Ovary (tissue), 3 donors: ENCODE results near the gene ASCC3.

ENCODE experiments used
- EP300 ChIP-seq: sonication (generic); formaldehyde crosslinking; IDR thresholded peaks from one replicate; pipeline ENCODE4 v1.6.1; 2017; ENCODE audit warnings: antibody characterized with exemption
- TF ChIP-seq, protein P1 (sequence below), 3 donors: fragments of 450-650 bp in 2 of 3; fragments of 200-600 bp in 1 of 3; IDR thresholded peaks; one replicate each; pipeline versions ENCODE4 v1.5.1 to v1.8.0; 2016 to 2022; ENCODE audit warnings: antibody characterized with exemption in 3 of 3, mild to moderate bottlenecking in 1 of 3
- donor health status: DM: no; HTN: no; CAD: no.

DNA sequence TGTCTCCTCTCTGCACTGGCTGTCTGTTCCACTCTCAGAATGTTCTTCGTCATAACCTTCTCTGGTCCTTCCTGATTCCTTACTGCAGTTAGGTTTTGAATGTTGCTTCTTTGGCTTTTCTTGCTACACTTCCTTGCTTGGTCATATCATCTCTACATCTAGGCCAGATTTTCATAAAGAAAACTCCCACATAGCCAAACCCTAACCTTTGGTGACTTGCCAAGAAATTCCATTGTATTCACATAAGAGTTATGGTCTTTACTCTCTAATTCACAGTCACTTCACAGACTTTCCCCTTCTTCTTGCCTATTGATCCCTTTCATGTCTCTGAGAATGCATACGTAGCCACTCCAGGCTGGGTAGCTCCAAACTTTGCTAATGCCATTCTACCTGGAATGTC lies 374.5 kb downstream of the ASCC3 start:
- TF ChIP-seq, protein P1, sequence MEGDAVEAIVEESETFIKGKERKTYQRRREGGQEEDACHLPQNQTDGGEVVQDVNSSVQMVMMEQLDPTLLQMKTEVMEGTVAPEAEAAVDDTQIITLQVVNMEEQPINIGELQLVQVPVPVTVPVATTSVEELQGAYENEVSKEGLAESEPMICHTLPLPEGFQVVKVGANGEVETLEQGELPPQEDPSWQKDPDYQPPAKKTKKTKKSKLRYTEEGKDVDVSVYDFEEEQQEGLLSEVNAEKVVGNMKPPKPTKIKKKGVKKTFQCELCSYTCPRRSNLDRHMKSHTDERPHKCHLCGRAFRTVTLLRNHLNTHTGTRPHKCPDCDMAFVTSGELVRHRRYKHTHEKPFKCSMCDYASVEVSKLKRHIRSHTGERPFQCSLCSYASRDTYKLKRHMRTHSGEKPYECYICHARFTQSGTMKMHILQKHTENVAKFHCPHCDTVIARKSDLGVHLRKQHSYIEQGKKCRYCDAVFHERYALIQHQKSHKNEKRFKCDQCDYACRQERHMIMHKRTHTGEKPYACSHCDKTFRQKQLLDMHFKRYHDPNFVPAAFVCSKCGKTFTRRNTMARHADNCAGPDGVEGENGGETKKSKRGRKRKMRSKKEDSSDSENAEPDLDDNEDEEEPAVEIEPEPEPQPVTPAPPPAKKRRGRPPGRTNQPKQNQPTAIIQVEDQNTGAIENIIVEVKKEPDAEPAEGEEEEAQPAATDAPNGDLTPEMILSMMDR (IDR thresholded peaks at IDR 0.05) = no peak
- no peak for TF ChIP-seq EP300
